Measurements from ENCODE around the gene NPW.
"Not testable (repeated sequence)": the region's sequence is repeated elsewhere in the genome, so short reads cannot be mapped to it uniquely, and the experiment has no call there.

Gene NPW

GRCh38 chr16:2023092-2024031 lies 3.8 kb downstream of the NPW start:
- no peak for FAIRE-seq

GRCh38 chr16:2024032-2024420 lies 4.4 kb downstream of the NPW start:
- FAIRE-seq = no peak

GRCh38 chr16:2025251-2025650 lies 5.7 kb downstream of the NPW start:
- no peak for FAIRE-seq

- no peak for FAIRE-seq
Measured at GRCh38 chr16:2025878-2026460, 6.4 kb downstream of the NPW start.

GRCh38 chr16:2026461-2027023 lies 7.0 kb downstream of the NPW start, which contains the start of gene NHERF2:
Gene NHERF2, plus strand, starts transcription at chr16:2026902. Its CDS starts 104 bp downstream, at chr16:2027006.
- no peak for FAIRE-seq

- no peak for FAIRE-seq
Measured at GRCh38 chr16:2027024-2028010, 7.7 kb downstream of the NPW start.

- FAIRE-seq = no peak
Measured at GRCh38 chr16:2028146-2028545, 8.6 kb downstream of the NPW start.

- no peak for FAIRE-seq
Measured at GRCh38 chr16:2028620-2029220, 9.1 kb downstream of the NPW start.

- no peak for FAIRE-seq
Measured at GRCh38 chr16:2029350-2029749, 9.8 kb downstream of the NPW start.

- no peak for FAIRE-seq
Measured at GRCh38 chr16:2030036-2030435, 10.5 kb downstream of the NPW start.

GRCh38 chr16:2031081-2031577 lies 11.5 kb downstream of the NPW start:
- no peak for FAIRE-seq

GRCh38 chr16:2032285-2033056 lies 12.9 kb downstream of the NPW start:
- no peak for FAIRE-seq

GRCh38 chr16:2033057-2033908 lies 13.7 kb downstream of the NPW start:
- no peak for FAIRE-seq

GRCh38 chr16:2033909-2034695 lies 14.5 kb downstream of the NPW start:
- FAIRE-seq = not testable (repeated sequence)

- no peak for FAIRE-seq
Measured at GRCh38 chr16:2034696-2035430, 15.3 kb downstream of the NPW start.

- FAIRE-seq = no peak
Measured at GRCh38 chr16:2035431-2036199, 16.0 kb downstream of the NPW start.

GRCh38 chr16:2036200-2036966 lies 16.8 kb downstream of the NPW start:
- FAIRE-seq = no peak
